Esophagus muscularis mucosa (tissue), 4 donors: ENCODE data around the gene UBA52. TPM values are rescaled to one million over a fixed set of nuclear protein-coding genes. Genes with fewer than 3 reads are reported as not detected.
"Not testable (repeated sequence)": the region's sequence is repeated elsewhere in the genome, so short reads cannot be mapped to it uniquely, and the experiment has no call there.

Experiments
- DNase-seq: peaks from one replicate; pipeline ENCODE4 v3.0.0-alpha.2; 2017; ENCODE audit errors: extremely low spot score
- H3K27ac ChIP-seq, 4 donors: fragments of 200-600 bp; sonication (generic); replicated peaks in 1 of 4; 1 replicate in 3 of 4; 2 replicates in 1 of 4; pipeline ENCODE4 v1.5.1; 2016 to 2019; ENCODE audit warnings: mild to moderate bottlenecking in 1 of 4
- H3K27me3 ChIP-seq, 4 donors: fragments of 200-600 bp; sonication (generic); one replicate each; pipeline versions ENCODE4 v1.5.1 to v1.6.0; 2016 to 2019
- H3K36me3 ChIP-seq, 4 donors: fragments of 200-600 bp; sonication (generic); one replicate each; pipeline ENCODE4 v1.5.1; 2016 to 2019
- H3K4me1 ChIP-seq, 4 donors: fragments of 200-600 bp; sonication (generic); one replicate each; pipeline ENCODE4 v1.5.1; 2016 to 2019
- H3K4me3 ChIP-seq, 4 donors: fragments of 200-600 bp; sonication (generic); 1 replicate in 2 of 4; 2 replicates in 2 of 4; pipeline ENCODE4 v1.5.1; 2016 to 2019; ENCODE audit warnings: mild to moderate bottlenecking in 4 of 4, moderate library complexity in 1 of 4
- H3K9me3 ChIP-seq, 4 donors: fragments of 200-600 bp; sonication (generic); 1 replicate in 3 of 4; 2 replicates in 1 of 4; pipeline ENCODE4 v1.5.1; 2016 to 2019
- EP300 ChIP-seq: sonication (generic); formaldehyde crosslinking; IDR thresholded peaks from one replicate; pipeline ENCODE4 v1.6.1; 2017; ENCODE audit warnings: antibody characterized with exemption
- POLR2A ChIP-seq: fragments of 450-650 bp; IDR thresholded peaks from one replicate; pipeline ENCODE4 v1.6.1; 2017; ENCODE audit warnings: antibody characterized with exemption, moderate library complexity, mild to moderate bottlenecking, low read depth
- POLR2AphosphoS5 ChIP-seq, 2 donors: sonication (generic); formaldehyde crosslinking; IDR thresholded peaks; one replicate each; pipeline ENCODE4 v1.6.1; 2017; ENCODE audit warnings: antibody characterized with exemption in 2 of 2
- WGBS: methylation state at CpG from one replicate; pipeline ENCODE4 v1.1.5; 2018; 5-methylcytosine and 5-hydroxymethylcytosine counted together
- intact Hi-C: fragments of 100-400 bp; cut with DNase I; formaldehyde crosslinking; loops from one replicate; pipeline ENCODE4 v1.15.1; 2023
- total RNA-seq, 4 donors: library from RNA; depleted of rRNA; stranded (reverse); fragments of >200 nt; gene quantifications; one replicate each; pipeline versions ENCODE4 v1.1.0 to v1.2.1, GENCODE V29; 2016
- TF ChIP-seq, protein P1 (sequence below), 3 experiments: fragments of 200-600 bp in 2 of 3; fragments of 450-650 bp in 1 of 3; sonication (generic) in 2 of 3; IDR thresholded peaks; one replicate each; pipeline ENCODE4 v1.5.1; 2017 to 2019; ENCODE audit warnings: antibody characterized with exemption in 3 of 3, mild to moderate bottlenecking in 2 of 3, moderate library complexity in 1 of 3

The UBA52 gene
- total RNA-seq, 4 donors from 2014 or later: 560 to 800 (median 665) TPM

DNA sequence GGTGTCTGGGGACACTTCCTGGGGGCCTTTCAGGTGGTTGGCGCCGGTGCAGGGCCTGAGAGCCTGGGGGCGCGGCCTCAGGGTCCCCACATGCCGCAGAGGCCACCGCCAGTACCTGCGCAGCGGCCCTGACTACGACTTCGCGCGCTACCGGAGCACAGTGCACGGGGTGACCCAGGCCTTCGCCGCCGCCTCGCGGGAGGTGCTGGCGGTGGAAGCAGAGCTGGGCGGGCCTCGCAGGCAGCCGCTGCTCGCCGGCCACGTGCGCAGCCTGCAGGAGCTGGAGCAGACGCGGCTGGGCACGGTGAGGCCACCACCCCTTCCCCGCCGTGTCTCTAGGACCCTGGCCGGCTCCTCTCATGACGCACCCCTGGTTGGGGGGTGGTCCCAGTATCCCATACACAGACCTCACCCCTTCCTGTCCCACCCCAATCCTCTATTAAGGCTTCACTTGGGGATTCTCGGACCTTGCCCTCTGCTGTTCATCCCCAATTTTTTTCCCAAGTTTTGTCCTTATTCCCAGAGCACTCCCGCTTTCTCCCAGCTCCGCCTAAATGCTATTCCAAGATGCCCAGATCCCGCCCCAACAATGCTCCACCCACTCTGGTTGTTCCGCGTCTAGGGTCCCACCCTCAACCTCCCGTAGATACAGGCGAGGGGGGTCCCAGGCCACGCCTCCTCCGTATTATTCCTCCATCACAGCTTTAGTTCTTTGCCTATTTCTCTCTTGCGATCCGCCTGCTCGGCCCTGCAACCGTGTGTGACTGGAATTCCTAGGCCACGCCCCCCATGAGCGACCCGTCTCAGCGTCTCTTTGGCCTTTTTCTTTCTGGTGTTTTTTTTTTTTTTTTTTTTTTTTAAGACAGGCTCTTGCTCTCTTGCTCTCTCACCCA, 18.0 kb downstream of the UBA52 start:
- 22% methylated on average over 25 of the region's 52 CpGs for WGBS
- Histone ChIP-seq H3K4me1 (peaks cover 21 to 46% (median 39%) of the 10 kb centered on the region in 4 donors), H3K36me3 (peaks cover 0 to 20% (median 8%) of the 10 kb centered on the region in 4 donors), H3K4me3 (peak overlapping the region; percentile 68 to 96 (median 86)), H3K27me3 (no peaks in the 10 kb centered on the region), H3K9me3 (no peaks in the 10 kb centered on the region), H3K27ac (peak overlapping the region; percentile 78 to 89 (median 86))
- TF ChIP-seq, protein P1, sequence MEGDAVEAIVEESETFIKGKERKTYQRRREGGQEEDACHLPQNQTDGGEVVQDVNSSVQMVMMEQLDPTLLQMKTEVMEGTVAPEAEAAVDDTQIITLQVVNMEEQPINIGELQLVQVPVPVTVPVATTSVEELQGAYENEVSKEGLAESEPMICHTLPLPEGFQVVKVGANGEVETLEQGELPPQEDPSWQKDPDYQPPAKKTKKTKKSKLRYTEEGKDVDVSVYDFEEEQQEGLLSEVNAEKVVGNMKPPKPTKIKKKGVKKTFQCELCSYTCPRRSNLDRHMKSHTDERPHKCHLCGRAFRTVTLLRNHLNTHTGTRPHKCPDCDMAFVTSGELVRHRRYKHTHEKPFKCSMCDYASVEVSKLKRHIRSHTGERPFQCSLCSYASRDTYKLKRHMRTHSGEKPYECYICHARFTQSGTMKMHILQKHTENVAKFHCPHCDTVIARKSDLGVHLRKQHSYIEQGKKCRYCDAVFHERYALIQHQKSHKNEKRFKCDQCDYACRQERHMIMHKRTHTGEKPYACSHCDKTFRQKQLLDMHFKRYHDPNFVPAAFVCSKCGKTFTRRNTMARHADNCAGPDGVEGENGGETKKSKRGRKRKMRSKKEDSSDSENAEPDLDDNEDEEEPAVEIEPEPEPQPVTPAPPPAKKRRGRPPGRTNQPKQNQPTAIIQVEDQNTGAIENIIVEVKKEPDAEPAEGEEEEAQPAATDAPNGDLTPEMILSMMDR (IDR thresholded peaks at IDR 0.05): peak in 2 of 3 experiments; percentile 36 to 41
- TF ChIP-seq EP300: no peak
- intact Hi-C loops: loop anchor here (5.0 kb wide), 3 partner anchors 88 to 258 kb away; partner anchors contain the start of gene UPF1
- DNase-seq: no peak

DNA sequence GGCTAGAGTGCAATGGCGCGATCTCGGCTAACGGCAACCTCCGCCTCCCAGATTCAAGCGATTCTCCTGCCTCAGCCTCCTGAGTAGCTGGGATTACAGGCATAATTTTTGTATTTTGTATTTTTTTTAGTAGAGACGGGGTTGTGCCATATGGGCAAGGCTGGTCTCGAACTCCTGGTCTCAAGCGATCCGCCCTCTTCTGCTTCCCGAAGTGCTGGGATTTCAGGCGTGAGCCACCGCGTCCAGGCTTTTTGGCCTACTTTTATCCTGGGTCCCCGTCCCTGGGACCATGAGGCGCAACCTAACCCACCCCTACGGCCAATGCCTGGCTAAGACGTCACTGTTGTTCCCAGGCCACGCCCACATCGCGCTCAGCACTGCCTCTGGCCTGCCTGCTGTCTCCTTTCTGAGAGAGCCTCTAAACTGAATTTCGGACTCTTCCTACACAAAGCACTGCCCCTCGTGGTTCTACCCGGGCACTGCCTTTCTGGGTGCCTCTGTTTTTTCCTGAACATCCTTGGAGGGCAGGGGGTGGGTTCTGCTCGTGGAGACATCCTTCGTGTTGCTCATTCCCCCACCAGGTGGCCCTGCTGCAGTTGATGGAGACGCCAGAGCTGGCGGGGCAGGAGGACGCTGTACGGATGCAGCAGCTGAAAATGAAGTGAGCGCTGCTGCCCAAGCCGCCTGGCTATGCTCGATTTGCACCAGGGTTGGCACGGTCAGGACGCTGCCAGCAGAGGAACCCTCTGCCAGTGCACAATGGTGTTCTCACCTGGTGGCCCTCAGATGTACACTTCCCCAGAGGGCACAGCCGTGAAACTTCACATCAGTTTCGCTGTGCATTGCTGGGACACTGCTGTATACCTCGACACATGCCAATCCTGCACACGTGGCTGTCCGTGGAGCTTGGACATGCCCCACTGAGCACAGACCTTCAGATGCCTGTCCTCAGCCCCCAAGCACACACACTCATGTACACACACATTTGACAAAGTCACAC, 18.9 kb downstream of the UBA52 start:
- H3K4me1 ChIP-seq: peaks cover 30 to 54% (median 48%) of the 10 kb centered on the region in 4 donors
- peak overlapping the region in 3 of 4 donors; percentile 22 to 89 (median 87) for H3K27ac ChIP-seq
- no peak for DNase-seq
- intact Hi-C loops: loop anchor here (5.0 kb wide), 2 partner anchors 87 to 257 kb away; no protein-coding TSS in a partner anchor
- no peak for TF ChIP-seq POLR2AphosphoS5 (IDR thresholded peaks at IDR 0.05)
- TF ChIP-seq EP300: no peak
- no peak for TF ChIP-seq POLR2A
- TF ChIP-seq, protein P1 (IDR thresholded peaks at IDR 0.05): no peak
- peak overlapping the region in 1 of 4 donors; percentile 68 for H3K4me3 ChIP-seq
- no peaks in the 10 kb centered on the region for H3K9me3 ChIP-seq
- peaks cover 0 to 20% (median 8%) of the 10 kb centered on the region in 4 donors for H3K36me3 ChIP-seq
- H3K27me3 ChIP-seq: no peaks in the 10 kb centered on the region
- WGBS: 64% methylated on average over 36 of the region's 40 CpGs

DNA sequence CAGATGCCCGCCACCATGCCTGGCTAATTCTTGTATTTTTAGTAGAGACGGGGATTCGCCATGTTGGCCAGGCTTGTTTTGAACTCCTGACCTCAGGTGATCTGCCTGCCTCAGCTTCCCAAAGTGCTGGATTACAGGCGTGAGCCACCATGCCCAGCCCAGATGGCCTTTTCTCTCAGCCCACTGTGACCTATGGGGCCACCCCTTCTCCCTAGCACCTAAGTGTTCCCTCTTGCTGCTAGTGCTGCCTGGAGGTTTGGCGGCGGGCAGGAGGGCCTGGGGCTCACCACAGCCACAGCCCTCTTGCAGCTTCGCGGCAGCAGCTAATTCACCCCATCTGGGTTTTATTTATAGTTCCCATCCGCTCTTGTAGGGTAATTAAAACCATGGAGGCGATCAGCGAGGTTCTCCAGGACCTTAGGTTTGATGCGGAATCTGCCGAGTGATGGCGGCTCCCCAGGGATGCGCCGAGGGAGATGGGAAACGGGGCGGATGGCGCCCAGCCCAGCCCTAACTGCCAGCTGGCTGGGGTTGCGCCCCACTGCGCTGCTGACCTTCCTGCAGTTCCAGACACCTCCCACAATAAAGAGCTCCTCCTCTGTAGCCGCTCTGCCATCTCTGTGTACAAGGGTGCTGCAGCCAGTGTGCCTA, 20.2 kb downstream of the UBA52 start:
- no peaks in the 10 kb centered on the region for H3K27me3 ChIP-seq
- TF ChIP-seq POLR2AphosphoS5 (IDR thresholded peaks at IDR 0.05) (no peak), EP300 (no peak), POLR2A (no peak)
- TF ChIP-seq, protein P1 (IDR thresholded peaks at IDR 0.05): no peak
- no peak overlapping the region for H3K4me3 ChIP-seq
- 81% methylated on average over 22 of the region's 22 CpGs for WGBS
- no peak overlapping the region for H3K27ac ChIP-seq
- H3K9me3 ChIP-seq: no peaks in the 10 kb centered on the region
- intact Hi-C loops: loop anchor here (5.0 kb wide), 2 partner anchors 85 to 255 kb away; no protein-coding TSS in a partner anchor
- DNase-seq: no peak
- peaks cover 30 to 54% (median 48%) of the 10 kb centered on the region in 4 donors for H3K4me1 ChIP-seq
- peaks cover 0 to 20% (median 8%) of the 10 kb centered on the region in 4 donors for H3K36me3 ChIP-seq

DNA sequence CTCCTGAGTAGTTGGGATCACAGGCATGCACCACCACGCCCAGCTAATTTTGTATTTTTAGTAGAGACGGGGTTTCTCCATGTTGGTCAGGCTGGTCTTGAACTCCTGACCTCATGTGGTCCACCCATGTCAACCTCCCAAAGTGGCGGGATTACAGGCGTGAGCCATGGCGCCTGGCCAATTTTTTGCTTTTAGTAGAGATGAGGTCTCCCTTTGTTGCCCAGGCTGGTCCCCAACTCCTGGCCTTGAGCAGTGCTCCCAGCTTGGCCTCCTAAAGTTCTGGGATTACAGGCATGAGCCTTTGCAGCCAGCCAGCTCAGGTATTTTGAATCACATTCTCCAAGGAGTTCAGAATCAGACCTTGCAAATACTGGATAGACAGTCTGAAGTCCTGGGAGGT, 21.1 kb downstream of the UBA52 start:
- H3K27ac ChIP-seq, DNase-seq, H3K4me3 ChIP-seq, H3K9me3 ChIP-seq, H3K27me3 ChIP-seq: not testable (repeated sequence)
- intact Hi-C loops: loop anchor here (5.0 kb wide), 2 partner anchors 85 to 255 kb away; no protein-coding TSS in a partner anchor
- WGBS: 71% methylated on average over 5 of the region's 5 CpGs
- Histone ChIP-seq H3K4me1 (peaks cover 30 to 52% (median 45%) of the 10 kb centered on the region in 4 donors), H3K36me3 (peaks cover 0 to 20% (median 8%) of the 10 kb centered on the region in 4 donors)
